ENCODE data around the gene PKN2.

DNA sequence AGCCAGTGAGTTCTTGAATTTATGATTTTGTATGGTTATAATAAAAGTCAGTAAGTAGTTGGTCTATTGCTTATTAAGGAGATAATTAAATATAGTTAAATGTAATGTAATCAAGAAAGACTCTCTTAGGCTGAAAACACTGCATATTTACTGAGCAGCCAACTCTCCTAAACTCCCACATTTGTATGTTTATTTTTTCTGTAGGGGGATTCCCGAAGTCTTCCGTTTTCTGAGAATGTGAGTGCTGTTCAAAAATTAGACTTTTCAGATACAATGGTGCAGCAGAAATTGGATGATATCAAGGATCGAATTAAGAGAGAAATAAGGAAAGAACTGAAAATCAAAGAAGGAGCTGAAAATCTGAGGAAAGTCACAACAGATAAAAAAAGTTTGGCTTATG is 56.7 kb downstream of the PKN2 start:
- TF ChIP-seq POLR2A (IDR thresholded peaks at IDR 0.05): no peak
- TF ChIP-seq, protein P1, sequence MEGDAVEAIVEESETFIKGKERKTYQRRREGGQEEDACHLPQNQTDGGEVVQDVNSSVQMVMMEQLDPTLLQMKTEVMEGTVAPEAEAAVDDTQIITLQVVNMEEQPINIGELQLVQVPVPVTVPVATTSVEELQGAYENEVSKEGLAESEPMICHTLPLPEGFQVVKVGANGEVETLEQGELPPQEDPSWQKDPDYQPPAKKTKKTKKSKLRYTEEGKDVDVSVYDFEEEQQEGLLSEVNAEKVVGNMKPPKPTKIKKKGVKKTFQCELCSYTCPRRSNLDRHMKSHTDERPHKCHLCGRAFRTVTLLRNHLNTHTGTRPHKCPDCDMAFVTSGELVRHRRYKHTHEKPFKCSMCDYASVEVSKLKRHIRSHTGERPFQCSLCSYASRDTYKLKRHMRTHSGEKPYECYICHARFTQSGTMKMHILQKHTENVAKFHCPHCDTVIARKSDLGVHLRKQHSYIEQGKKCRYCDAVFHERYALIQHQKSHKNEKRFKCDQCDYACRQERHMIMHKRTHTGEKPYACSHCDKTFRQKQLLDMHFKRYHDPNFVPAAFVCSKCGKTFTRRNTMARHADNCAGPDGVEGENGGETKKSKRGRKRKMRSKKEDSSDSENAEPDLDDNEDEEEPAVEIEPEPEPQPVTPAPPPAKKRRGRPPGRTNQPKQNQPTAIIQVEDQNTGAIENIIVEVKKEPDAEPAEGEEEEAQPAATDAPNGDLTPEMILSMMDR (IDR thresholded peaks at IDR 0.05): no peak
- TF ChIP-seq POLR2AphosphoS5 (IDR thresholded peaks at IDR 0.05): no peak

All from breast epithelium (tissue), 3 donors.